ENCODE measurements around the gene PAX5.

- TF ChIP-seq EP300 (IDR thresholded peaks at IDR 0.05) = no peak
- no peak for TF ChIP-seq HDAC2 (IDR thresholded peaks at IDR 0.05)
- TF ChIP-seq POLR2A (IDR thresholded peaks at IDR 0.05; ENCODE audit: low read length) = no peak
- TF ChIP-seq ZSCAN20 (CRISPR knock-in tag; IDR thresholded peaks at IDR 0.05) = no peak
- no peak for TF ChIP-seq NFE2L2 (conservative IDR thresholded peaks at IDR 0.05; ENCODE audit: low read length)
- no peak for TF ChIP-seq RAD21 (conservative IDR thresholded peaks at IDR 0.05 in 1 of 2, IDR thresholded peaks at IDR 0.05 in 1 of 2)
- TF ChIP-seq CTCF (IDR thresholded peaks at IDR 0.05) = no peak
Measured at GRCh38 chr9:37029776-37030610, 4.1 kb downstream of the PAX5 start.

Measured in A549 (cell line).